ENCODE results near the gene TYW5.

Gene TYW5

GRCh38 chr2:199994371-199994770 is 39.1 kb upstream of the TYW5 start:
- TF ChIP-seq, protein P1, sequence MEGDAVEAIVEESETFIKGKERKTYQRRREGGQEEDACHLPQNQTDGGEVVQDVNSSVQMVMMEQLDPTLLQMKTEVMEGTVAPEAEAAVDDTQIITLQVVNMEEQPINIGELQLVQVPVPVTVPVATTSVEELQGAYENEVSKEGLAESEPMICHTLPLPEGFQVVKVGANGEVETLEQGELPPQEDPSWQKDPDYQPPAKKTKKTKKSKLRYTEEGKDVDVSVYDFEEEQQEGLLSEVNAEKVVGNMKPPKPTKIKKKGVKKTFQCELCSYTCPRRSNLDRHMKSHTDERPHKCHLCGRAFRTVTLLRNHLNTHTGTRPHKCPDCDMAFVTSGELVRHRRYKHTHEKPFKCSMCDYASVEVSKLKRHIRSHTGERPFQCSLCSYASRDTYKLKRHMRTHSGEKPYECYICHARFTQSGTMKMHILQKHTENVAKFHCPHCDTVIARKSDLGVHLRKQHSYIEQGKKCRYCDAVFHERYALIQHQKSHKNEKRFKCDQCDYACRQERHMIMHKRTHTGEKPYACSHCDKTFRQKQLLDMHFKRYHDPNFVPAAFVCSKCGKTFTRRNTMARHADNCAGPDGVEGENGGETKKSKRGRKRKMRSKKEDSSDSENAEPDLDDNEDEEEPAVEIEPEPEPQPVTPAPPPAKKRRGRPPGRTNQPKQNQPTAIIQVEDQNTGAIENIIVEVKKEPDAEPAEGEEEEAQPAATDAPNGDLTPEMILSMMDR (IDR thresholded peaks at IDR 0.05; ENCODE audit: control insufficient read depth, extremely low read depth, insufficient read depth) = no peak
- no peak overlapping the region for H3K4me3 ChIP-seq (ENCODE audit: low read depth, low read length)
- no peak for DNase-seq (ENCODE audit: low read depth)

DNA sequence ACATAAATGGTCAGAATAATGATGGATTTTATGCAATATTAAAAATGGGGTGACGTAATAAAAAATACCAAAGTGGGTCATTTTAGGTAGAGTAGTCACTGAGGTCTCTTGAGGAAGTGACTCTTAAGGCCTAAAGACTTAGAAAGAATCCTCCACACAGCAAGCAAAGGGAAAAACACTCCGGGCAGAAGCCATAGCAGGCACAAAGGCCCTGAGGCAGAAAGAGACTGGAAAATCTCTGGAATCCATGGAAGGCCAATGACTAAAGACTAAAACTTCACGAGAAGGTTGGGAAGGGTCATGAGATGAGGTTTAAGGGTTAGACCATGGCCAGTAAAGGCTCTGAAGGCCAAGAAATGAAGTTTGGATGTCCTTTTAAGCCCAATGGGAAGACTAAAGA is 37.0 kb upstream of the TYW5 start:
- H3K4me3 ChIP-seq (ENCODE audit: low read depth, low read length) = no peak overlapping the region
- DNase-seq (ENCODE audit: low read depth) = no peak
- TF ChIP-seq, protein P1 (IDR thresholded peaks at IDR 0.05; ENCODE audit: control insufficient read depth, extremely low read depth, insufficient read depth) = no peak

DNA sequence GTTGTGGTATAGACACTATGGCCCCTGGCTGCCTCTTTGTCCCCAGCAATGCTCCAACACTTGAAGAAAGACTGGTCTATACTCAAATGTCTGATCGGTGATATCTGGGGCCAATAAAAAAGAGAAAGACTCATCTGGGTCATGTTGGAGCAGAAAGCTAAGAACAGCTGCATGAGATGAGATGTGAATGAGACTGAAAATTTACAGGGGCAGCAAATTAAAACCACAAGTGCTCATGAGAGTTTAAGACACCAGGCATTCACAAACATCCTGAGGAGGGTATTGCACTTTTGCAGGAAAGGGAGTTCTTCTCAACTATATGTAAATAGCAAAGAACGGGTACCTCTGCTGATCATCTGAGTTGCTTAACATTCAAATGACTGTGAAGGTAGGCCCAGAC is 36.4 kb upstream of the TYW5 start:
- H3K4me3 ChIP-seq (ENCODE audit: low read depth, low read length) = no peak overlapping the region
- no peak for DNase-seq (ENCODE audit: low read depth)
- TF ChIP-seq, protein P1 (IDR thresholded peaks at IDR 0.05; ENCODE audit: control insufficient read depth, extremely low read depth, insufficient read depth) = no peak

GRCh38 chr2:199989822-199990221 is 34.5 kb upstream of the TYW5 start:
- TF ChIP-seq, protein P1 (IDR thresholded peaks at IDR 0.05; ENCODE audit: control insufficient read depth, extremely low read depth, insufficient read depth) = no peak
- no peak for DNase-seq (ENCODE audit: low read depth)
- H3K4me3 ChIP-seq (ENCODE audit: low read depth, low read length) = no peak overlapping the region

GRCh38 chr2:199988151-199988550 is 32.9 kb upstream of the TYW5 start:
- TF ChIP-seq, protein P1 (IDR thresholded peaks at IDR 0.05; ENCODE audit: control insufficient read depth, extremely low read depth, insufficient read depth) = no peak
- H3K4me3 ChIP-seq (ENCODE audit: low read depth, low read length) = no peak overlapping the region
- DNase-seq (ENCODE audit: low read depth) = no peak

DNA sequence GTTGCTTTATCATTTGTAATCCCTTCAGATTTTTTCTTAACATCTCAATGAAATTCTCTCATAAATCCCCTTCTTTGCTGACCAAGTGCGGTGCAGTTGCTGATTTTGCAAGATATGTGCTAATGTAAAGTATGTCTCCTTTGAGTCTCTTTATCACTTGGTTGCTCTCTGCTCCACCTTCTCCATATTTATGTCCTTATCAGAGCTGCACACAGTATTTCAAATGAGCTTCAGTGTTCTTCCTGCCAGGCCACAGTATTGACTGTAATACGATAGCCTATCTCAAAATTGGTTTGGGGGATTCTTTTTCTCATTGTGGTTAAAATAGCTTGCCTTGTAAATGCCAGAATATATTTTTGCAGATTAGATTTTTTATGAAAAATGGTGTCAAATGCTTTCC is 32.3 kb upstream of the TYW5 start:
- TF ChIP-seq, protein P1 (IDR thresholded peaks at IDR 0.05; ENCODE audit: control insufficient read depth, extremely low read depth, insufficient read depth) = no peak
- DNase-seq (ENCODE audit: low read depth) = no peak
- no peak overlapping the region for H3K4me3 ChIP-seq (ENCODE audit: low read depth, low read length)

DNA sequence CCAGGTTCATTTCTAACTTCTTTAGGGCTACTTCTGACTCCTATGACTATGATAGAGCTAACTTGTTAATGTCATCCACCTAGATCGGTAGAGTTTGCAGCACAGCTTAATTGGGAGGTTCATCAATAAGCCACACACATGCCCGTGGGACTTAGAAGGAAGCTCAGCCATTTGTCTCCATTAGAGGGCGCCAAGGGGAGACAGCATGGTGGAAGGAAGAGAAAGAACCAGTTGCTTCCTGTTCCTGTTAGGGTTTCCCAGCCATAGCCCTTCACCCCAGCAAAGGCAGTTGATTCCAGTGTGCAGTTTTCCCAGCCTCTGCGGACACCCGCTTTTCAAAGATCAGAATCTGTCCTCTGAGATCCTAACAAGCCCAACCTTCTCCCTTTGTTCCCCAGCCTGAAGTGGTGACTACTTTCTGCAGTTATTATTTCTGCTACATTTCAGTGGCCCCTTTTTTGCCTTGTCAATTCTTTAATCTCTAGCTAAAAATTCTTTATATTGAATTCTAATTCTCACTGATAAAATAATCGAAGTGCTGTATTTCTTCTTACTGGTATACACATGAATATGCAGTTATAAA is 30.4 kb upstream of the TYW5 start:
- H3K4me3 ChIP-seq (ENCODE audit: low read depth, low read length) = no peak overlapping the region
- DNase-seq (ENCODE audit: low read depth) = peak; percentile 33
- TF ChIP-seq, protein P1 (IDR thresholded peaks at IDR 0.05; ENCODE audit: control insufficient read depth, extremely low read depth, insufficient read depth) = peak; percentile 70
